NB4 (cell line): ENCODE data around the gene MCIDAS.

Experiments used
- CTCF ChIP-seq: IDR thresholded peaks from one replicate; pipeline ENCODE4 v1.5.1; 2012; ENCODE audit warnings: low read depth, low read length
- MAX ChIP-seq: IDR thresholded peaks from 2 replicates; pipeline ENCODE4 v1.6.1; 2011; ENCODE audit warnings: low read depth, low read length

- no peak for TF ChIP-seq CTCF
- TF ChIP-seq MAX, result no peak
Measured at GRCh38 chr5:55171471-55171870, 55.6 kb downstream of the MCIDAS start.
